ENCODE results near the gene KCNK5. TPM values are rescaled to one million over a fixed set of nuclear protein-coding genes. Genes with fewer than 3 reads are reported as not detected.

Gene KCNK5
- total RNA-seq, 1 experiment from 2014 or later, result 19.8 TPM

DNA sequence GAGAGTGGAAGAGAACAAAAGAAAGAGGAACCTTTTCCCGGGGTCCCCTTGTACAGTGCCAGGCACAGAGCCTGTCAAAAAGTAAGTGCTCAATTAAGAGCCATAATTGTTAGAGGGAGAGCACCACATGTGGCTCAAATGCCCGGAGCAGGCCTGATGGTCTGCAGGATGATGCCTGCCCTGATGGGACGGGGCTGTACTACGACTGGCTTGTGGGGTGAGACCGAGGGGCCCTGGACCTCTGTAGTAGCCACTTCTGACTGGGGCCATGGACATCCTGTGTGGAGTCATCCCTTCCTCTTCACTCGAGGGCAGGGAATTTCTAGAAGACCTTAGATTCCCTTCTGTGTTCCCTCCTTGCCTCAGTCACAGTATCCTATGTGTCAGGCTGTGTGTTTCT lies 47.9 kb downstream of the KCNK5 start:
- H3K4me3 ChIP-seq (ENCODE audit: low read depth, low read length), result no peak overlapping the region
- H3K9me3 ChIP-seq, result no peaks in the 10 kb centered on the region
- intact Hi-C loops (cut with micrococcal nuclease; ENCODE audit: unreplicated experiment), result no loop called here
- Mint-ChIP-seq H3K27me3 (ENCODE audit: insufficient read depth, unreplicated experiment) (no peaks in the 10 kb centered on the region), H3K27ac (ENCODE audit: unreplicated experiment) (no peak overlapping the region), H3K9me3 (ENCODE audit: unreplicated experiment) (peaks cover 17% of the 10 kb centered on the region), H3K36me3 (ENCODE audit: insufficient read depth, unreplicated experiment) (peaks cover 20% of the 10 kb centered on the region), H3K4me1 (ENCODE audit: low read depth, unreplicated experiment) (peaks cover 21% of the 10 kb centered on the region), H3K4me3 (ENCODE audit: unreplicated experiment) (no peak overlapping the region)
- H3K27me3 ChIP-seq (replicated peaks; ENCODE audit: control insufficient read depth, insufficient read depth, low read length), result no peaks in the 10 kb centered on the region
- peaks cover 18% of the 10 kb centered on the region for H3K4me1 ChIP-seq
- CTCF ChIA-PET, result interaction anchor here (1.1 kb wide), 1 partner anchor 12 kb away, joined by 3 read pairs; no protein-coding TSS in a partner anchor
- H3K36me3 ChIP-seq (ENCODE audit: control insufficient read depth, insufficient read depth, low read length), result peaks cover 1% of the 10 kb centered on the region; the same call in 1 of the 2 replicates
- BruUV-seq (replicated peaks), result no TSS peak
- POLR2A ChIA-PET, result no interaction called here
- peak in 1 of 2 experiments; percentile 13 for DNase-seq
- TF ChIP-seq, protein P1, sequence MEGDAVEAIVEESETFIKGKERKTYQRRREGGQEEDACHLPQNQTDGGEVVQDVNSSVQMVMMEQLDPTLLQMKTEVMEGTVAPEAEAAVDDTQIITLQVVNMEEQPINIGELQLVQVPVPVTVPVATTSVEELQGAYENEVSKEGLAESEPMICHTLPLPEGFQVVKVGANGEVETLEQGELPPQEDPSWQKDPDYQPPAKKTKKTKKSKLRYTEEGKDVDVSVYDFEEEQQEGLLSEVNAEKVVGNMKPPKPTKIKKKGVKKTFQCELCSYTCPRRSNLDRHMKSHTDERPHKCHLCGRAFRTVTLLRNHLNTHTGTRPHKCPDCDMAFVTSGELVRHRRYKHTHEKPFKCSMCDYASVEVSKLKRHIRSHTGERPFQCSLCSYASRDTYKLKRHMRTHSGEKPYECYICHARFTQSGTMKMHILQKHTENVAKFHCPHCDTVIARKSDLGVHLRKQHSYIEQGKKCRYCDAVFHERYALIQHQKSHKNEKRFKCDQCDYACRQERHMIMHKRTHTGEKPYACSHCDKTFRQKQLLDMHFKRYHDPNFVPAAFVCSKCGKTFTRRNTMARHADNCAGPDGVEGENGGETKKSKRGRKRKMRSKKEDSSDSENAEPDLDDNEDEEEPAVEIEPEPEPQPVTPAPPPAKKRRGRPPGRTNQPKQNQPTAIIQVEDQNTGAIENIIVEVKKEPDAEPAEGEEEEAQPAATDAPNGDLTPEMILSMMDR (IDR thresholded peaks at IDR 0.05; ENCODE audit: insufficient read depth in 1 of 2, low read depth in 1 of 2, low read length in 1 of 2, severe bottlenecking in 1 of 2, unreplicated experiment in 1 of 2), result no peak

DNA sequence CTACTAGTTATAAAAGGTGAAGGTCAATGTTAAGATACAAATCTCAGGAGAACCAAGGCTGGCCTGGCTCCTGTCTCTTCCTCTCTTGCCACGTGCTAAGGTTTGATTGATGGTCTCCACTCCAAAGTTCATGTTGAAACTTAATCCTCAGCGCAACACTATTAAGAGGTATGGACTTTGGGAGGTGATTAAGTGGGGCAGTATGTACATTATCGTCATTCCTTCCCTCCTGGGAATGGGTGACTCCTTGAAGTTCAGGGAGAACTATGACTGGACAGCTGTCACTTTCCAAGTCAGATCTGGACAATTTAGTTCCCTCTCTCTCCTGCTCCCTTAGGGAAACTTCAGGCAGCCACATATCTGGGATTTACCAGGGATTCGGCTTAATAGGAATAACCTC lies 50.5 kb downstream of the KCNK5 start:
- no TSS peak for BruUV-seq (replicated peaks)
- ChIA-PET CTCF (no interaction called here), POLR2A (no interaction called here)
- Mint-ChIP-seq H3K4me1 (ENCODE audit: low read depth, unreplicated experiment) (peaks cover 7% of the 10 kb centered on the region), H3K4me3 (ENCODE audit: unreplicated experiment) (no peak overlapping the region), H3K27me3 (ENCODE audit: insufficient read depth, unreplicated experiment) (no peaks in the 10 kb centered on the region), H3K36me3 (ENCODE audit: insufficient read depth, unreplicated experiment) (peaks cover 7% of the 10 kb centered on the region), H3K9me3 (ENCODE audit: unreplicated experiment) (peaks cover 17% of the 10 kb centered on the region), H3K27ac (ENCODE audit: unreplicated experiment) (no peak overlapping the region)
- intact Hi-C loops (cut with micrococcal nuclease; ENCODE audit: unreplicated experiment), result no loop called here
- H3K27me3 ChIP-seq (replicated peaks; ENCODE audit: control insufficient read depth, insufficient read depth, low read length), result no peaks in the 10 kb centered on the region
- peaks cover 10% of the 10 kb centered on the region for H3K4me1 ChIP-seq
- no peaks in the 10 kb centered on the region; the same call in 1 of the 2 replicates for H3K9me3 ChIP-seq
- H3K36me3 ChIP-seq (ENCODE audit: control insufficient read depth, insufficient read depth, low read length), result no peaks in the 10 kb centered on the region
- no peak overlapping the region for H3K4me3 ChIP-seq (ENCODE audit: low read depth, low read length)
- TF ChIP-seq, protein P1 (IDR thresholded peaks at IDR 0.05; ENCODE audit: insufficient read depth in 1 of 2, low read depth in 1 of 2, low read length in 1 of 2, severe bottlenecking in 1 of 2, unreplicated experiment in 1 of 2), result no peak
- no peak for DNase-seq

DNA sequence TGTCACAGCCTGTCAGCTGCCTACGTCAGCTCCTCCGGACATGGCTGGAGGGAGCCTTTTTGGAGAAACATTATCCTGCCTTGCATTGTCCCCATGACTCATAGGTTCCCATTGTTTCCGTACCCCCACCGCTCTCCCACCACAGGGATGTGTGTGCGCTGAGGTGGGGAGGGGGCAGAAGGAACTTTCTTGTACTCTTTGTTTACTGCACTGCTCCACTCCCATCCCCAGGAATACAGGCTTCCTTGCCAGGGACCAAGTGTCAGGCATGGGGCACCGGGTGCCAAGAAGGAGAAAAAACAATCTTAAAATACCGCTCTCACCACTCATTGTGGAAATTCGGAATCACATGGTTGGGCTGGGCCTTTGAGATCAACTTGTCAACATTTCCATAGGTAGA lies 51.0 kb downstream of the KCNK5 start:
- H3K4me3 ChIP-seq (ENCODE audit: low read depth, low read length), result no peak overlapping the region
- H3K9me3 Mint-ChIP-seq (ENCODE audit: unreplicated experiment), result peaks cover 17% of the 10 kb centered on the region

More for the DNA sequence above, 51.0 kb downstream of the KCNK5 start:
- H3K4me1 ChIP-seq, result peaks cover 10% of the 10 kb centered on the region
- no peak overlapping the region for H3K4me3 Mint-ChIP-seq (ENCODE audit: unreplicated experiment)
- peaks cover 7% of the 10 kb centered on the region for H3K4me1 Mint-ChIP-seq (ENCODE audit: low read depth, unreplicated experiment)
- H3K36me3 ChIP-seq (ENCODE audit: control insufficient read depth, insufficient read depth, low read length), result no peaks in the 10 kb centered on the region
- no TSS peak for BruUV-seq (replicated peaks)
- POLR2A ChIA-PET, result no interaction called here
- DNase-seq, result no peak
- no peaks in the 10 kb centered on the region for H3K27me3 Mint-ChIP-seq (ENCODE audit: insufficient read depth, unreplicated experiment)
- H3K36me3 Mint-ChIP-seq (ENCODE audit: insufficient read depth, unreplicated experiment), result peaks cover 2% of the 10 kb centered on the region
- no peaks in the 10 kb centered on the region for H3K27me3 ChIP-seq (replicated peaks; ENCODE audit: control insufficient read depth, insufficient read depth, low read length)
- no peaks in the 10 kb centered on the region; the same call in 1 of the 2 replicates for H3K9me3 ChIP-seq
- TF ChIP-seq, protein P1 (IDR thresholded peaks at IDR 0.05; ENCODE audit: insufficient read depth in 1 of 2, low read depth in 1 of 2, low read length in 1 of 2, severe bottlenecking in 1 of 2, unreplicated experiment in 1 of 2), result no peak
- CTCF ChIA-PET, result no interaction called here
- no peak overlapping the region for H3K27ac Mint-ChIP-seq (ENCODE audit: unreplicated experiment)
- intact Hi-C loops (cut with micrococcal nuclease; ENCODE audit: unreplicated experiment), result no loop called here

All from Caco-2 (cell line).